ENCODE data around the gene NCKAP5. TPM values are rescaled to one million over a fixed set of nuclear protein-coding genes. Genes with fewer than 3 reads are reported as not detected.

The NCKAP5 gene
- polyA plus RNA-seq, 2 of the 4 experiments (the other 2 are of a cell fraction), result 3.0 to 4.1 TPM

GRCh38 chr2:132909427-132909826 is 658.8 kb downstream of the NCKAP5 start:
- WGBS (ENCODE audit: missing lambda C conversion rate), result 79% methylated on average over 2 of the region's 2 CpGs
- TF ChIP-seq HDAC2 (IDR thresholded peaks at IDR 0.05) (no peak), EHF (CRISPR knock-in tag; IDR thresholded peaks at IDR 0.05) (no peak), RFX5 (IDR thresholded peaks at IDR 0.05) (no peak), GATA3 (IDR thresholded peaks at IDR 0.05; ENCODE audit: borderline replicate concordance) (no peak), RAD21 (conservative IDR thresholded peaks at IDR 0.05 in 1 of 2, IDR thresholded peaks at IDR 0.05 in 1 of 2) (no peak), NR3C1 (IDR thresholded peaks at IDR 0.05) (no peak), PBX3 (IDR thresholded peaks at IDR 0.05) (no peak), E2F6 (IDR thresholded peaks at IDR 0.05; ENCODE audit: borderline replicate concordance, low read depth) (no peak), EP300 (IDR thresholded peaks at IDR 0.05) (no peak)
- DNase-seq (ENCODE audit: low read depth in 1 of 2, low spot score in 1 of 2) (no peak), FAIRE-seq (no peak), ATAC-seq (no peak)
- no peak overlapping the region for H3K4me2 ChIP-seq
- H3K4me3 ChIP-seq, result no peak overlapping the region
- H3K4me1 ChIP-seq, result no peaks in the 10 kb centered on the region
- no peaks in the 10 kb centered on the region for H3K9me3 ChIP-seq
- no peak overlapping the region for H3K27ac ChIP-seq
- ChIA-PET POLR2A (no interaction called here), CTCF (no interaction called here)

- Histone ChIP-seq H3K9me3 (no peaks in the 10 kb centered on the region), H3K4me2 (no peak overlapping the region), H3K4me1 (no peaks in the 10 kb centered on the region), H3K27ac (no peak overlapping the region), H3K4me3 (no peak overlapping the region)
- ATAC-seq (no peak), DNase-seq (ENCODE audit: low read depth in 1 of 2, low spot score in 1 of 2) (no peak), FAIRE-seq (no peak)
- ChIA-PET CTCF (interaction anchor here (0.9 kb wide), 1 partner anchor 150 kb away, joined by 3 read pairs; no protein-coding TSS in a partner anchor), POLR2A (no interaction called here)
- TF ChIP-seq FOSL2 (IDR thresholded peaks at IDR 0.05) (no peak), FOSL2 (CRISPR knock-in tag; IDR thresholded peaks at IDR 0.05) (no peak), TFCP2L1 (CRISPR knock-in tag; IDR thresholded peaks at IDR 0.05) (no peak), POLR2AphosphoS2 (conservative IDR thresholded peaks at IDR 0.05; ENCODE audit: low read length) (no peak), CEBPB (IDR thresholded peaks at IDR 0.05) (no peak), NFE2L2 (conservative IDR thresholded peaks at IDR 0.05; ENCODE audit: low read length) (no peak), RFX5 (IDR thresholded peaks at IDR 0.05) (no peak), CBX8 (IDR thresholded peaks at IDR 0.05) (no peak), JUN (IDR thresholded peaks at IDR 0.05) (no peak), KDM5A (IDR thresholded peaks at IDR 0.05) (no peak), RNF2 (IDR thresholded peaks at IDR 0.05; ENCODE audit: borderline replicate concordance, low read depth) (no peak)
- WGBS (ENCODE audit: missing lambda C conversion rate), result 73% methylated on average over 7 of the region's 7 CpGs
These were observed 664.0 kb downstream of the NCKAP5 start for GRCh38 chr2:132904142-132904842.

GRCh38 chr2:132902626-132903025 is 665.6 kb downstream of the NCKAP5 start:
- WGBS (ENCODE audit: missing lambda C conversion rate), result 72% methylated on average over 4 of the region's 4 CpGs
- no peak for ATAC-seq
- CTCF ChIA-PET, result interaction anchor here (1.5 kb wide), 1 partner anchor 11 kb away, joined by 4 read pairs; no protein-coding TSS in a partner anchor
- POLR2A ChIA-PET, result no interaction called here
- no peak overlapping the region for H3K4me3 ChIP-seq
- no peaks in the 10 kb centered on the region for H3K9me3 ChIP-seq
- H3K27ac ChIP-seq, result no peak overlapping the region
- FAIRE-seq, result no peak
- DNase-seq (ENCODE audit: low read depth in 1 of 2, low spot score in 1 of 2), result no peak
- no peak for TF ChIP-seq POLR2A (IDR thresholded peaks at IDR 0.05; ENCODE audit: low read length)
- no peak for TF ChIP-seq HEYL (CRISPR knock-in tag; IDR thresholded peaks at IDR 0.05)
- TF ChIP-seq RCOR1 (IDR thresholded peaks at IDR 0.05; ENCODE audit: low read depth, low read length), result no peak
- TF ChIP-seq HOXB13 (CRISPR knock-in tag; IDR thresholded peaks at IDR 0.05; ENCODE audit: low read depth), result no peak
- TF ChIP-seq JUNB (IDR thresholded peaks at IDR 0.05), result no peak
- no peak for TF ChIP-seq POLR2AphosphoS2 (conservative IDR thresholded peaks at IDR 0.05; ENCODE audit: low read length)
- no peak for TF ChIP-seq SREBF2 (IDR thresholded peaks at IDR 0.05)
- no peak for TF ChIP-seq HOXB5 (CRISPR knock-in tag; IDR thresholded peaks at IDR 0.05)
- no peak for TF ChIP-seq HMGXB4 (CRISPR knock-in tag; IDR thresholded peaks at IDR 0.05; ENCODE audit: borderline replicate concordance)
- TF ChIP-seq HES2 (IDR thresholded peaks at IDR 0.05), result no peak
- no peak for TF ChIP-seq FOSB (CRISPR knock-in tag; IDR thresholded peaks at IDR 0.05)
- no peak for TF ChIP-seq USF2 (IDR thresholded peaks at IDR 0.05)
- H3K4me2 ChIP-seq, result no peak overlapping the region
- H3K4me1 ChIP-seq, result no peaks in the 10 kb centered on the region

Measured in A549 (cell line).